GM21825 (cell line): Measurements from ENCODE around the gene EREG.
"Not testable (repeated sequence)": the region's sequence is repeated elsewhere in the genome, so short reads cannot be mapped to it uniquely, and the experiment has no call there.

Source experiments
- ATAC-seq: cut with Tn5 transposase; IDR thresholded peaks from one replicate; pipeline ENCODE4 v1.9.1; 2021; ENCODE audit warnings: mild to moderate bottlenecking, moderate library complexity; ENCODE audit not compliant: unreplicated experiment

EREG gene

DNA sequence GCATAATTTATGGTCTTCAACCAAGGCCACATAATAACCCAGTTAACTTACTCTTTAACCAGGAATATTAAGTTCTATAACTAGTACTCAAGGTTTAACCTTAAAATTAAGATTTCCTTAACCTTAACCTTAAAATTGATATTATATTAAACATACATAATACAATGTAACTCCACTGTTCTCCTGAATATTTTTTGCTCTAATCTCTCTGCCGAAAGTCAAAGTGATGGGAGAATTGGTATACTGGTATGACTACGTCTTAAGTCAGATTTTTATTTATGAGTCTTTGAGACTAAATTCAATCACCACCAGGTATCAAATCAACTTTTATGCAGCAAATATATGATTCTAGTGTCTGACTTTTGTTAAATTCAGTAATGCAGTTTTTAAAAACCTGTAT lies 22.8 kb downstream of the EREG start:
- no peak for ATAC-seq

DNA sequence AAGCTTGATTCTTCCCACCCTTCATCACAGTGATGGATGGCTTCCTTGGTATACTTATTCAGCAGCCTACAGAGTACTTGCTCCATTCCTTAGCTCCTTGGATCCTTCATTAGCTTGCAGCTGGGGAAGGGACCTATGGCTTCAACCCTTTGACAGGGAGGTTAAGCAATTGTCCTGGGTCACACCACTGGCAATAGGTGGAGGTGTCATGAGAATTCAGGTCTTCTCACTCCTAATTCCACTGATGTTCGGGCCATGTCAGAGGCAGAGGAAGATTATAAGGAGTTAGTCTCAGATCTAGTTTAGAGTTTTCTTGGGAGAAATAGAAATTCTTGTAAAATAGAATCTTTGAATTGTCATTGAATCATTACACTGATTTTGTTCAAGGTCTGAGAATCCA lies 24.5 kb downstream of the EREG start:
- no peak for ATAC-seq

GRCh38 chr4:74390677-74391076 lies 25.7 kb downstream of the EREG start:
- ATAC-seq, result no peak

DNA sequence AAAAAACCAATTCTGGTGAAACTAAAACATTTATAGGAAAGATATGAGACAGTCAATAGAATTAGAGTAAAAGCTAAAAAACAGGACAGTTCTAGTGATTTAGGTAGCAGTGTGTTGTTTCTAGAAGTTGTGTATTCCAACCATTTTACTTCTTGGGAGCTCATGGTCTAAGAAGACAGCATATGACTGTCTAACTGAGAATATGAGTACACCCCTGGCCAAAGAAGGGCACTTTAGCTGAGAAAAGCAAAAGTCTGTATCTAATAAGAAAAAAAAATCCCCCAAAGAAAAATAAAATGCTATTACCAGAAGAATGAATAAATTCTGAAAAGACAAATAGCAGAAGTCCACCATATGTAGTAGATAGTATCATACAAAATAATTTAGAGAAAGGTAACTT lies 26.4 kb downstream of the EREG start:
- no peak for ATAC-seq

- no peak for ATAC-seq
Observed at GRCh38 chr4:74391890-74392475, 27.0 kb downstream of the EREG start.

DNA sequence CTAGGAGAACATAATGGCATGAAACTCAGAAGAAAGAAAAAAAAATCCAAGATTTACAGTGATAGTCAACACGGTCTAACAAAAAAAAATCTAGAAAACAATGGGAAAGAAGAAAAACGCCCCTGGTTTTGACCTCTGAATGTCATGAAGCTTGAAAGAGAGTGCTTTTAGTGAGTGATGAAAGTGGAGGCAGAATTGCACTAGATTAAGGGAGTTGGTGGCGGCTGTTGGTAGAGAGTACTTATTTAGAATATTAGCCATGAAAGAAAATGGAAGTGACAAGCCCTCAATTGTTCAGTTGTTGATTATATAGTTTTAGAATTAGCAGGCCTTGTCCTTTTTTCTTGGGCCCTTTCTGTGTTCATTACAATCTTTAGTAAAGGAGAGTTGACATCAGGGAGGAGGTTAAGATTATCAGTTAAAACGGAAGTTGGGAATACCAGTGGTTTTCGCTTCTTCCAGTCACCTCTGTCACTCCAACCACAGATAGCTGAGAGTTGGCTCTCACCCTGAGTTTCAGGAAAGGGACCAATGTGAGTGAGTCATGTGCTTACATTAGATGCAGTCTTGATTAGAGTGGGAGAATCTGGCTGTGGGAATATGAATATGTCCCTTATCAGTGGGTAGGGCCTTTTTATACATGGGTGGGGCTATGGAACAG lies 29.7 kb downstream of the EREG start:
- ATAC-seq, result no peak

DNA sequence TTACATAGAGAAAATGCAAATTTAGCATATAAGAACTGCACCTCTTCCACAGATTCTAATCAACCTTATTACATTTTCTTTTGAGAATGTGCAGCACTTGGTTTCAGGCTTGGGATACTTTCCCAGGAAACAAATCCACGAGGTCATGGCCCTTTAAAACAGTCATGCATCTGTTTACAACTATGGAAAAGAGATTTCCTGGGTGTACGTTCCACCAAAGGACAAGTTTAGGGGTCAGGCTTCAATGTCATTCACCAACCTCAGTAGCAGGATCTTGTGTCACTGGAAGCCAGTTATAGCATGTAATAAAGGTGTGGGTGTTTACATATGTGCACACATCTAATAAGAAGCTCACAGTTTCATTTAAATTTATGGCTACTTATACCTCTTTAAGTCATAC lies 30.7 kb downstream of the EREG start:
- no peak for ATAC-seq

GRCh38 chr4:74397748-74398426 lies 32.9 kb downstream of the EREG start:
- no peak for ATAC-seq

- ATAC-seq, result not testable (repeated sequence)
Observed at GRCh38 chr4:74398894-74399589, 34.1 kb downstream of the EREG start.

- ATAC-seq, result no peak
Observed at GRCh38 chr4:74400395-74400794, 35.5 kb downstream of the EREG start.

- ATAC-seq, result peak; percentile 92
Observed at GRCh38 chr4:74402692-74403456, 37.9 kb downstream of the EREG start.

DNA sequence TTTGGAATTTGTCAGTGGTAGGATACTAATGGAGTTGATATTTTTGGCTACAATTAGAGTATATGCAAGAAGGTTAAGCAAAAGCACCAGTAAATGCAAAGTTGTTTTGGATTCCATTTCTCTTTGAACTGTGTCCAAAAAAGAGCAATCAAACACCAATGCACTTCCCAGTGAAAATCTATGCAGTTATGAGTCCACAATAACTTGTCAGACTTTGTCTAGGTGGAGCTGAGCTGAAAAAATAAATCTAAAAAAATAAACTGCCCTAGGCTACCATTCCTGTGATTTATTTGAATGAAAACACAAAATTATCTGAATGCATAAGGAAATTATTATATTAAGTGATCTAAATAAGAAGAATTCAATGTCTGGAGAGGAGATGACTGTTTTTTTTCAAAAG lies 42.9 kb downstream of the EREG start:
- ATAC-seq, result no peak

DNA sequence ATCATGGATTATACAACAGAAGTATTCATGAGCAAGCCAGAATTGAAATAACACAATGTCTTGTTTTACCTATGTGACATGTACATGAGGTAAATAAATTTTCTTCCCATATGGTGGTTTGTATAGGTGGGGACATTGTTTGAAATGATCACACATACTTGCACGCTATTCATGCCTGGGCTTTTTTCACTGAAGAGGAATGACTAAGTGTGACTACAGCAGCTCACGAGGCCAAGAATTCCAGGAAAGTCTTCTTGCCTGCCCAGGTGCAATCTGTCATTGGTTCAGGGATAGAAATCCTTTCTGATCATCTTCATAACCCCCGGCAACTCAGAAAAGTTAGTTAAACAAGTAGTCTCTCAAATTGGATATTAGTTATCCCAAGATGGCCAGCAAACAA lies 43.7 kb downstream of the EREG start:
- no peak for ATAC-seq

GRCh38 chr4:74410272-74410671 lies 45.3 kb downstream of the EREG start:
- ATAC-seq, result no peak

DNA sequence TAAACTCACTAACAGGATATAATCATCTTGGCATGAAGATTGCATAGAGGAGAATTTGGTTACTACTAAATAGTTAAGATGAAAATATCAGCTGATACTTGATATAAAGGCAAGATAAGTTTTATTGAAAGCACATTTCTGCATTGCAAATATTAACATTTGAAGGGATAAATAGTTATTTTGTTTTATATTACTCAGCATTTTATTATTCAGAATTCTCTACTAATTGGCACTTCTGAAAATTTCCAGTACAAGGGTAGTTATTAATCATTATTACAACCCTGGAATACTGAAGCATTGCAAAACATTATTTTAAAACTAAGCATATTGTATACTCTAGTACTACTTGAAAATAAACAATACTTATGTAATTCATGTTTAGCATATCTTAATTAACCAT lies 47.3 kb downstream of the EREG start:
- no peak for ATAC-seq

GRCh38 chr4:74413265-74413664 lies 48.3 kb downstream of the EREG start:
- no peak for ATAC-seq

DNA sequence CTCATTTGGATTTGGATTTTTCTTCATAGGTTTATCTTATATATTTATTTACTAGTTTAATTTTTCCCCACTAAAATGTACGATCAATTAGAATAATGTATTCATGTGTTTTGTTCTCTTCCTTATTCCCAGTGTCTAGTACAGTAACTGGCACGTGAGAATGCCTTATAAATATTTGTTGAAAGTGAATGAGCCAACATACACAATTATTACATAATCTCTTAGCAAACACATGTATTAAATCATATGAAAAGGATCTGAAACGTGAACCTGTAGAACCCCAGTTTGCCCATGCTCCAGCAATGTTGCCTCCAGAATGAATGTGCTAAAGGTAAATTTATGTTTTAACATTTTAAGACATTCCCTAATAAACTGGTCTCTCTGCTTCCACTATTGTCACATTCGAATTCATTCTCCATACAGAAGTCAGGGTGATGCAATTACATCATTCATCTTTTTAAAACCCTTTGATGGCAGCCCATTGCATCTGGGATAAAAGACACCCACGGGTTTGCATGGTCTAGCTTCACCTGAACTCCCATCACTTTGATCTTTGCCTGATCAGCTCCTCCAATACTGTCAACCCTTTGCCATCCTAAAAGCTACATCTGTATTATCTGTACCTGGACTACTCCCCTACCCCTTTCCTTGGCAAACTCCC lies 49.3 kb downstream of the EREG start:
- no peak for ATAC-seq

GRCh38 chr4:74415602-74416300 lies 50.8 kb downstream of the EREG start:
- no peak for ATAC-seq

DNA sequence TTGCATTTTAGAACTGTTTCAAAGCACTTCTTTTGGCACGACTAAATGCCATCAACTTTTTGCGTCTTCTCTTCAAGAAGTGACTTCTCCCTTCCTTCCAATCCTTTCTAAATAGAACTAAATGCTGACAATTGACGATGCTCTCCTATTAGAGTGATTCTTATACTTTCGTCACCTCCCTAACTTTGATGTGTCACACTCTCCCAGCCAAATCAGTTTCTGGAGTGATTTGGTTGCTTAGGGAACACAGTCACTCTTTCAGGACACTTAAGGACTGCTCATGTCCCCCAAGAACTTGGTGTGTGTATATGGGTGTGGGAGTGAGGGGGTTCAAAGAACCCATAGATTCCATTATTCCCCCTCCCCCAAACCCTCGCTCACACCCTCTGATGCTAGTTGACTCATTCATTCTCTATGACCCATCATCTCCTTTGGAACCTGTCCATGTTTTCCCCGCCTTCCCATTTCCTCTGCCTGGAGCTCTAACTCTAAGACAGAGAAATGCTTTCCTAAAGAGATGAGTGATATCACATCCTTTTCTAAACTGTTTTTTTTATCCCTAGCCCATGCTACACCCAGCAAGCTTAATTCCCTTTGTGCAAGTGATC lies 53.2 kb downstream of the EREG start:
- no peak for ATAC-seq

- no peak for ATAC-seq
Observed at GRCh38 chr4:74420863-74421262, 55.9 kb downstream of the EREG start.
